ENCODE measurements around the gene UNCX.

- TF ChIP-seq, protein P1, sequence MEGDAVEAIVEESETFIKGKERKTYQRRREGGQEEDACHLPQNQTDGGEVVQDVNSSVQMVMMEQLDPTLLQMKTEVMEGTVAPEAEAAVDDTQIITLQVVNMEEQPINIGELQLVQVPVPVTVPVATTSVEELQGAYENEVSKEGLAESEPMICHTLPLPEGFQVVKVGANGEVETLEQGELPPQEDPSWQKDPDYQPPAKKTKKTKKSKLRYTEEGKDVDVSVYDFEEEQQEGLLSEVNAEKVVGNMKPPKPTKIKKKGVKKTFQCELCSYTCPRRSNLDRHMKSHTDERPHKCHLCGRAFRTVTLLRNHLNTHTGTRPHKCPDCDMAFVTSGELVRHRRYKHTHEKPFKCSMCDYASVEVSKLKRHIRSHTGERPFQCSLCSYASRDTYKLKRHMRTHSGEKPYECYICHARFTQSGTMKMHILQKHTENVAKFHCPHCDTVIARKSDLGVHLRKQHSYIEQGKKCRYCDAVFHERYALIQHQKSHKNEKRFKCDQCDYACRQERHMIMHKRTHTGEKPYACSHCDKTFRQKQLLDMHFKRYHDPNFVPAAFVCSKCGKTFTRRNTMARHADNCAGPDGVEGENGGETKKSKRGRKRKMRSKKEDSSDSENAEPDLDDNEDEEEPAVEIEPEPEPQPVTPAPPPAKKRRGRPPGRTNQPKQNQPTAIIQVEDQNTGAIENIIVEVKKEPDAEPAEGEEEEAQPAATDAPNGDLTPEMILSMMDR (IDR thresholded peaks at IDR 0.05): no peak
- no peak for TF ChIP-seq ZFX (IDR thresholded peaks at IDR 0.05; ENCODE audit: borderline replicate concordance)
Measured at GRCh38 chr7:1230411-1231213, 2.1 kb upstream of the UNCX start.

All from 22Rv1 (cell line).